ENCODE results near the gene ZNF8.
"Not testable (repeated sequence)": the region's sequence is repeated elsewhere in the genome, so short reads cannot be mapped to it uniquely, and the experiment has no call there.

Gene ZNF8

GRCh38 chr19:58305932-58306323 is 27.2 kb downstream of the ZNF8 start:
- Histone ChIP-seq H3K4me3 (peak overlapping the region; percentile 98), H3K27ac (peak overlapping the region; percentile 83 to 95)
- no peak for DNase-seq (ENCODE audit: low spot score)
- no peak for TF ChIP-seq CTCF (IDR thresholded peaks at IDR 0.05)

- TF ChIP-seq CTCF (IDR thresholded peaks at IDR 0.05): no peak
- no peak overlapping the region for H3K27ac ChIP-seq
- no peak overlapping the region for H3K4me3 ChIP-seq
- DNase-seq (ENCODE audit: low spot score): no peak
Measured at GRCh38 chr19:58307736-58308135, 29.0 kb downstream of the ZNF8 start.

- not testable (repeated sequence) for DNase-seq (ENCODE audit: low spot score); H3K4me3 ChIP-seq; H3K27ac ChIP-seq
Measured at GRCh38 chr19:58310685-58311084, 31.9 kb downstream of the ZNF8 start.

GRCh38 chr19:58311345-58311865 is 32.6 kb downstream of the ZNF8 start:
- DNase-seq (ENCODE audit: low spot score): no peak
- TF ChIP-seq CTCF (IDR thresholded peaks at IDR 0.05): no peak
- no peak overlapping the region for H3K27ac ChIP-seq
- no peak overlapping the region for H3K4me3 ChIP-seq

GRCh38 chr19:58315580-58315979 is 36.8 kb downstream of the ZNF8 start:
- Histone ChIP-seq H3K27ac (no peak overlapping the region), H3K4me3 (no peak overlapping the region)
- no peak for DNase-seq (ENCODE audit: low spot score)
- no peak for TF ChIP-seq CTCF (IDR thresholded peaks at IDR 0.05)

- Histone ChIP-seq H3K27ac (no peak overlapping the region), H3K4me3 (no peak overlapping the region)
- no peak for DNase-seq (ENCODE audit: low spot score)
- TF ChIP-seq CTCF (IDR thresholded peaks at IDR 0.05): no peak
Measured at GRCh38 chr19:58317476-58318072, 38.8 kb downstream of the ZNF8 start.

- no peak for TF ChIP-seq CTCF (IDR thresholded peaks at IDR 0.05)
- H3K4me3 ChIP-seq: no peak overlapping the region
- H3K27ac ChIP-seq: no peak overlapping the region
- no peak for DNase-seq (ENCODE audit: low spot score)
Measured at GRCh38 chr19:58318297-58318696, 39.5 kb downstream of the ZNF8 start.
